ENCODE results near the gene DAGLB. TPM values are rescaled to one million over a fixed set of nuclear protein-coding genes. Genes with fewer than 3 reads are reported as not detected.

Gene DAGLB
- total and polyA plus RNA-seq, 2 of the 8 experiments (the other 6 are each of a cell fraction or from before 2014, with no cell fraction given): 27.0 to 39.6 TPM

- Histone ChIP-seq H3K23me2 (ENCODE audit: low read depth, low read length) (no peaks in the 10 kb centered on the region), H3K9me3 (ENCODE audit: insufficient read depth in 2 of 2, low read depth in 1 of 2, low read length in 1 of 2) (no peaks in the 10 kb centered on the region), H2BK120ac (replicated peaks; ENCODE audit: low read depth, low read length) (no peak overlapping the region), H3K4ac (replicated peaks; ENCODE audit: insufficient read length, low read depth, low read length) (no peak overlapping the region), H4K91ac (replicated peaks; ENCODE audit: insufficient read length, low read length) (no peak overlapping the region), H3K14ac (ENCODE audit: insufficient read length) (no peak overlapping the region), H3K27me3 (replicated peaks in 1 of 4; ENCODE audit: control insufficient read depth in 3 of 4, extremely low read depth in 1 of 4, insufficient read depth in 3 of 4, low read length in 3 of 4) (no peaks in the 10 kb centered on the region), H4K20me1 (replicated peaks in 1 of 2; ENCODE audit: control insufficient read depth in 1 of 2, insufficient read depth in 2 of 2, low read length in 2 of 2) (peaks cover 15 to 28% of the 10 kb centered on the region in 2 experiments), H2BK15ac (ENCODE audit: low read length) (no peak overlapping the region), H2BK5ac (ENCODE audit: low read depth, low read length) (no peak overlapping the region; the same call in 1 of the 2 replicates), H3K4me2 (ENCODE audit: insufficient read depth in 1 of 2, low read depth in 2 of 2, low read length in 2 of 2) (no peak overlapping the region), H2BK20ac (ENCODE audit: low read length) (no peak overlapping the region), H3K56ac (replicated peaks; ENCODE audit: insufficient read length, low read depth, low read length) (no peak overlapping the region), H2AFZ (ENCODE audit: low read length) (no peak overlapping the region), H2AK5ac (ENCODE audit: low read depth, low read length) (no peak overlapping the region), H4K8ac (ENCODE audit: extremely low read depth, insufficient read depth, low read length) (no peak overlapping the region), H4K5ac (ENCODE audit: insufficient read length, low read depth, low read length) (no peak overlapping the region), H3K4me1 (replicated peaks in 1 of 4; ENCODE audit: control insufficient read depth in 3 of 4, insufficient read depth in 4 of 4, low read length in 3 of 4) (0 out of 7 replicates have a peak, but pooled peaks cover 0 to 3% (median 0%) of the 10 kb centered on the region in 4 experiments), H3K4me3 (ENCODE audit: extremely low read depth in 1 of 4, insufficient read depth in 2 of 4, low read depth in 3 of 4, low read length in 4 of 4) (no peak overlapping the region), H2BK12ac (ENCODE audit: low read depth, low read length) (no peak overlapping the region), H3K79me1 (ENCODE audit: low read depth, low read length) (peaks cover 11% of the 10 kb centered on the region), H3K18ac (ENCODE audit: extremely low read depth, low read length) (no peak overlapping the region), H3K36me3 (ENCODE audit: control insufficient read depth in 2 of 4, insufficient read depth in 4 of 4, low read length in 3 of 4) (peaks cover 2 to 53% (median 23%) of the 10 kb centered on the region in 4 experiments; a peak in 7 of 8 replicates), H3K79me2 (ENCODE audit: control insufficient read depth in 1 of 2, insufficient read depth in 2 of 2, low read length in 2 of 2) (peaks cover 37 to 90% of the 10 kb centered on the region in 2 experiments), H3K23ac (ENCODE audit: insufficient read length) (no peak overlapping the region), H3K27ac (ENCODE audit: low read depth, low read length) (no peak overlapping the region), H3K9ac (replicated peaks in 1 of 4; ENCODE audit: extremely low read depth in 1 of 4, low read depth in 3 of 4, low read length in 3 of 4) (no peak overlapping the region)
- POLR2A ChIA-PET (ENCODE audit: partially characterized antibody): interaction anchor here (0.9 to 2.6 kb wide), 2 partner anchors 15 to 32 kb away, joined by 3 to 10 read pairs; no protein-coding TSS in a partner anchor
- DNase-seq (ENCODE audit: low read depth in 1 of 2, low spot score in 2 of 2): no peak
- CTCF ChIA-PET (ENCODE audit: partially characterized antibody): interaction anchor here (0.6 to 0.8 kb wide), 2 partner anchors 39 to 269 kb away, joined by 3 to 6 read pairs; no protein-coding TSS in a partner anchor
- TF ChIP-seq CBX5 (IDR thresholded peaks at IDR 0.05; ENCODE audit: low read depth, low read length) (no peak), PHF8 (conservative IDR thresholded peaks at IDR 0.05; ENCODE audit: low read depth, low read length) (no peak), TBP (IDR thresholded peaks at IDR 0.05; ENCODE audit: low read depth, low read length) (no peak), HDAC2 (IDR thresholded peaks at IDR 0.05; ENCODE audit: borderline replicate concordance in 1 of 2, low read depth in 2 of 2, low read length in 2 of 2) (no peak), SP4 (IDR thresholded peaks at IDR 0.05; ENCODE audit: low read length) (no peak), TCF12 (IDR thresholded peaks at IDR 0.05; ENCODE audit: low read depth, low read length) (no peak), RNF2 (IDR thresholded peaks at IDR 0.05; ENCODE audit: borderline replicate concordance, low read depth, low read length, missing control alignments, poor library complexity, severe bottlenecking) (no peak), KDM1A (IDR thresholded peaks at IDR 0.05; ENCODE audit: borderline replicate concordance, low read length) (no peak)
- 89% methylated on average over 11 of the region's 11 CpGs; no CpG with 5 or more reads in 1 of the 2 experiments for WGBS, 2 experiments (ENCODE audit: extremely low coverage in 1 of 2, insufficient coverage in 1 of 2, insufficient read length in 1 of 2, insufficient replicate concordance in 2 of 2, low coverage in 1 of 2, low lambda C conversion rate in 2 of 2, missing lambda C conversion rate in 1 of 2)
- no peak for FAIRE-seq
Measured at GRCh38 chr7:6392712-6393666, 54.8 kb downstream of the DAGLB start.
